Lung (tissue), 12 donors: ENCODE data around the gene EXOC1L. TPM values are rescaled to one million over a fixed set of nuclear protein-coding genes. Genes with fewer than 3 reads are reported as not detected.
A peak's percentile ranks its signal among the peaks of the same experiment; 100 is the strongest.

ENCODE experiments used
- ATAC-seq: fragments of 200-7000 bp; cut with Tn5 transposase; one replicate; pipeline ENCODE4 v1.9.1; 2020; ENCODE audit warnings: moderate number of reproducible peaks; ENCODE audit not compliant: insufficient read depth, low FRiP score
- DNase-seq, 3 donors: peaks; one replicate each; pipeline ENCODE4 v3.0.0-alpha.2; 2013 to 2017
- H3K27ac ChIP-seq, 2 donors: one replicate each; pipeline ENCODE4 v1.5.1; 2013; ENCODE audit warnings: mild to moderate bottlenecking in 2 of 2, moderate library complexity in 2 of 2, control low read depth in 1 of 2, inconsistent platforms in 1 of 2, low read depth in 1 of 2, low read length in 1 of 2
- H3K27me3 ChIP-seq, 3 donors: one replicate each; pipeline ENCODE4 v1.5.1; 2013; ENCODE audit warnings: low read length in 2 of 3; ENCODE audit not compliant: control insufficient read depth in 3 of 3, insufficient read depth in 3 of 3
- H3K36me3 ChIP-seq, 4 donors: one replicate each; pipeline ENCODE4 v1.5.1; 2013; ENCODE audit warnings: low read length in 4 of 4, mild to moderate bottlenecking in 1 of 4, moderate library complexity in 1 of 4; ENCODE audit not compliant: control insufficient read depth in 4 of 4, insufficient read depth in 4 of 4
- H3K4me1 ChIP-seq, 5 donors: one replicate each; pipeline ENCODE4 v1.5.1; 2013; ENCODE audit warnings: low read length in 5 of 5, mild to moderate bottlenecking in 2 of 5, moderate library complexity in 1 of 5; ENCODE audit not compliant: control insufficient read depth in 5 of 5, insufficient read depth in 5 of 5
- H3K4me3 ChIP-seq: one replicate; pipeline ENCODE4 v1.5.1; 2013; ENCODE audit warnings: mild to moderate bottlenecking, control low read depth, moderate library complexity
- H3K9ac ChIP-seq, 2 donors: one replicate each; pipeline ENCODE4 v1.5.1; 2013; ENCODE audit warnings: low read length in 2 of 2, control low read depth in 1 of 2; ENCODE audit not compliant: insufficient read depth in 1 of 2
- H3K9me3 ChIP-seq, 4 donors: one replicate each; pipeline ENCODE4 v1.5.1; 2013; ENCODE audit warnings: low read length in 3 of 4, mild to moderate bottlenecking in 1 of 4, moderate library complexity in 1 of 4; ENCODE audit not compliant: control insufficient read depth in 4 of 4, insufficient read depth in 3 of 4
- CTCF ChIP-seq: IDR thresholded peaks from 2 replicates; pipeline ENCODE4 v1.5.1; 2012; ENCODE audit warnings: mild to moderate bottlenecking; ENCODE audit errors: control extremely low read depth, extremely low read depth
- WGBS, 2 donors: extraction: QIAGEN DNeasy Blood & Tissue Kit; methylation state at CpG; one replicate each; pipeline ENCODE4 v1.1.7; 2013; 5-methylcytosine and 5-hydroxymethylcytosine counted together
- polyA plus RNA-seq, 2 donors: library from polyadenylated mRNA; stranded (reverse); fragments of 200-250 nt; gene quantifications; one replicate each; pipeline ENCODE4 v1.2.1, GENCODE V29; 2013
- total RNA-seq, 2 donors: library from RNA; depleted of rRNA in 1 of 2; stranded (reverse); fragments of >200 nt in 1 of 2; gene quantifications; one replicate each; pipeline ENCODE4 v1.2.1, GENCODE V29; 2014 to 2021
- donor health status: control.
- donor health status: control.
- donor health status: Bipolar disorder and iron deficiency.
- donor health status: healthy.
- donor health status: DM: yes; HTN: yes; CAD: no.

The EXOC1L gene
- total and polyA plus RNA-seq, 4 donors: not detected

- no peaks in the 10 kb centered on the region for H3K4me1 ChIP-seq
- H3K27me3 ChIP-seq: peaks cover 0 to 3% (median 0%) of the 10 kb centered on the region in 3 donors
- H3K9ac ChIP-seq: no peak overlapping the region
- no peaks in the 10 kb centered on the region for H3K36me3 ChIP-seq
- ATAC-seq (no peak), DNase-seq (no peak)
- TF ChIP-seq CTCF: no peak
- WGBS, 2 donors: 71 to 73% methylated on average over 2 of the region's 2 CpGs
- H3K9me3 ChIP-seq: no peaks in the 10 kb centered on the region
- no peak overlapping the region for H3K4me3 ChIP-seq
- H3K27ac ChIP-seq: no peak overlapping the region
These were observed 8.0 kb downstream of the EXOC1L start for GRCh38 chr4:55827582-55827981.

GRCh38 chr4:55830048-55830447 is 10.5 kb downstream of the EXOC1L start:
- ATAC-seq: no peak
- Histone ChIP-seq H3K27ac (no peak overlapping the region), H3K4me3 (no peak overlapping the region), H3K27me3 (peaks cover 0 to 3% (median 0%) of the 10 kb centered on the region in 3 donors), H3K4me1 (no peaks in the 10 kb centered on the region), H3K9me3 (no peaks in the 10 kb centered on the region), H3K9ac (no peak overlapping the region), H3K36me3 (no peaks in the 10 kb centered on the region)
- DNase-seq: no peak
- TF ChIP-seq CTCF: no peak
- 92 to 94% methylated on average over 3 of the region's 3 CpGs for WGBS, 2 donors

GRCh38 chr4:55830716-55831115 is 11.1 kb downstream of the EXOC1L start:
- Histone ChIP-seq H3K27ac (no peak overlapping the region), H3K4me3 (no peak overlapping the region), H3K9ac (no peak overlapping the region), H3K27me3 (peaks cover 0 to 3% (median 0%) of the 10 kb centered on the region in 3 donors), H3K36me3 (no peaks in the 10 kb centered on the region), H3K9me3 (no peaks in the 10 kb centered on the region), H3K4me1 (no peaks in the 10 kb centered on the region)
- 38 to 56% methylated on average over 4 of the region's 4 CpGs for WGBS, 2 donors
- ATAC-seq (no peak), DNase-seq (peak in 2 of 3 donors; percentile 9 to 33)
- TF ChIP-seq CTCF: no peak
